GM18858 (cell line): Measurements from ENCODE around the gene CZIB.
"Not testable (repeated sequence)": the region's sequence is repeated elsewhere in the genome, so short reads cannot be mapped to it uniquely, and the experiment has no call there.

Source experiments
- ATAC-seq: cut with Tn5 transposase; IDR thresholded peaks from one replicate; pipeline ENCODE4 v1.9.1; 2021; ENCODE audit not compliant: unreplicated experiment

CZIB gene

GRCh38 chr1:53189061-53189460 is 31.4 kb downstream of the CZIB start:
- no peak for ATAC-seq

- ATAC-seq = no peak
Measured at GRCh38 chr1:53188099-53188498, 32.3 kb downstream of the CZIB start.

DNA sequence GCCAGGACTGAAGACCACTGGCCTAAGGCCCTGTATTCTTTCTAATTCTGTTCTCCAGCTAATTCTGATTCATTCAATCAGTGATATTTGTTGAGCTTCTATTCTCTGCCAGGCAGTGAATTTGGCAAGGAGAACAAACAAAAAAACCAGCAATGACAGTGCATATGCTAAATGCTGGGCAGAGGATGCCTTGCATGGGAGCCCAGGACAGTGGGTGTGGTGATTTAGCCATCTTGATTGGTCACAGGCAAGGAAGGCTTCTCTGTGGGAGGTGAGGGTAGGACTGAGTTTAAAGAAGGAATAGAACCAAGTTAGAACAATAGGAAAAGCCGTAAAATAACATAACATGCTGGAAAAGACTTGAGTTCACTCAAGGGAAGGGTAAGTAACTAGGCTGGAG is 33.0 kb downstream of the CZIB start:
- no peak for ATAC-seq

- ATAC-seq = no peak
Measured at GRCh38 chr1:53186533-53186932, 33.9 kb downstream of the CZIB start.

GRCh38 chr1:53185955-53186297 is 34.5 kb downstream of the CZIB start:
- ATAC-seq = not testable (repeated sequence)

DNA sequence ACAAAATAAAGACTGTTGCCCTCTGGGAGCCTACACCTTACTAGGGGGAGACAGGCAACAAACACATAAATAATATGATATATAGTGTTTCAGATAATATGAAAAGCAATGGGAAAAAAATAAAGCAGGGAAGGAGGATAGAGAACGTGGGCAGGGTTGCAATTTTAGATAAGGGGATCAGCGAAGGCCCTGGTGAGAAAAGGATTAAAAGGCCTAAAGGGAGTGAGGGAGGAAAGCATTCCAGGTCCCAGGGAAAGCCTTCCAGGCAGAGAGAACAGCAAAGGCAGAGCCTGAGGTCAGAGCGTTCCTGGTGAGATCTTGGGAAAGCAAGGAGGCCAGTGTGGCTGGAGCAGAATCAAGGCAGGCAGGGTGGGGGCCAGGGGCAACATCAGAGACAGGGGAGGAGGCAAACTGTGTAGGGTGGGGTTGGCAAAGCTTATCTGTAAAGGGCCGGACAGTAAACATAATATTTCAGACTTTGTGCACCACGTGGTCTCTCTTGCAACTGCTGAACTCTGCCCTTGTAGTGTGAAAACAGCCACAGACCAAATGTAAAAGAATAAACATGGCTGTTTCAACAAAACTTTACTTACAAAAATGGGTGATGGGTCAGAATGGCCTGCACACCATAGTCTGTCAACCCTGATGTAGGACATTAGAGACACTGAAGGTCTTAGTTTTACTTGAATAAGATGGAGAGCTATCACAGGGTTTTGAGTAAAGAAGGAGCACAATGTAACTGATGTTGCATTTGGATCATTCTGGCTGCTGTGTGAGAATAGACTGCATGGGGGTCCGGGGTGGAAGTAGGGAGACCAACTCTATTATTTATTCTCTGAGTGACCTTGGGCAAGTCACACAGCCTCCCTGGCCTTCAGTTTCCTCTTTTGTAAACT is 37.1 kb downstream of the CZIB start:
- ATAC-seq = no peak

DNA sequence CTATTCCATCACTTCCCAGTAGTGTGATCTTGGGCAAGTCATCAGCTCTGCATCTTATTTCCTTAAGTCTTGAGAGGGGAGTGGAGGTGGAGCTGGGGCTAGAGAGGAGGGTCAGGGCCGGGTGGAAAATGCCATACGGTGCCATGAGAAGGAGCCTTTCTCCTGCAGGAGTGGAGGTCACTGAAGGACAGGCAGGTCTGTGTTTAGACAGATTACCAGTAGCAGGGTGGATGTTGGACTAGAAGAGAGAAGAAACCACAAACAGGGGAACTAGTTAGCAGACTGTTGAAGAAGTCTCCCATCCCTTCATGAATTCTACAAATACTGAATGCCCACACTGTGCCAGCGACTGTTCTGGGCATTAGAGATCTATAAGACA is 37.7 kb downstream of the CZIB start:
- no peak for ATAC-seq

GRCh38 chr1:53182111-53182593 is 38.3 kb downstream of the CZIB start:
- ATAC-seq = no peak

- ATAC-seq = no peak
Measured at GRCh38 chr1:53180951-53181350, 39.5 kb downstream of the CZIB start.

- ATAC-seq = no peak
Measured at GRCh38 chr1:53180226-53180625, 40.2 kb downstream of the CZIB start.

GRCh38 chr1:53176452-53177208 is 43.8 kb downstream of the CZIB start:
- ATAC-seq = no peak

DNA sequence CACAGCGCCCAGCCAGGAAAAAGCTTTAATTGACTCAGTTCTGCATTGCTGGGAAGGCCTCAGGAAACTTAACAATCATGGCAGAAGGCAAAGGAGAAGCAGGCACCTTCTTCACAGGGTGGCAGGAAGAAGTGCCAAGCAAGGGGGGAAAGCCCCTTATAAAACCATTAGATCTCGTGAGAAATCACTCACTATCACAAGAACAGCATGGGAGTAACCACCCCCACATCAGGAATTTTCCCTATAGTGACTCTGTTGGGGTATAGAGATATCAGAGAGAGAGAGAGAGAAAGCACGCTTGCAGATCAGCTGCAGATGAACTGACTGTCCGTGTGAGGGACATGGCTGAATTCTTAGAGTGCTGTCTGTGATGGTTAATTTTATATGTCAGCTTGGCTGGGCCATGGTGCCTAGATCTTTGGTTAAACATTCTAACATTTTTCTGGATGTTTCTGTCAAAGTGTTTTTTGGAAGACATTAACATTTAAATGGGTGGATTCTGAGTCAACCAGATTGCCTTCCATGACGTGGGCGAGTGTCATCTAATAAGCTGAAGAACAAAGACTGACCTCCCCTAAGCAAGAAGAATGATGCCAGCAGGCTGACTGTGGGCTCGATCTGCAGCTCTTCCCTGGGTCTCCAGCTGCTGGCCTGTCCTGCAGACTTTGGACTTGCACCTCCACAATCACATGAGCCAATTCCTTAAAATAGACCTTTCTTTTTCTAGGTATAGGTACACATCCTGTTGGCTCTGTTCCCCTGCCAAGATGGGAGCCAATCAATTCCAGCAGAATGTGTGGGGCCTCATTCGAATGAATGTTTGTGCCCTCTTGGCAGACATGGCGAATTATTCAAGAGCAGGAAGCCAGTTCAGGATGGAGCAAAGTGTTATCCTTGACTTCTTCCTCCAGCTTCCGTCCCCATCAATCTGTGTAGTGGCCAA is 45.2 kb downstream of the CZIB start:
- no peak for ATAC-seq

- no peak for ATAC-seq
Measured at GRCh38 chr1:53172426-53173128, 47.9 kb downstream of the CZIB start.

DNA sequence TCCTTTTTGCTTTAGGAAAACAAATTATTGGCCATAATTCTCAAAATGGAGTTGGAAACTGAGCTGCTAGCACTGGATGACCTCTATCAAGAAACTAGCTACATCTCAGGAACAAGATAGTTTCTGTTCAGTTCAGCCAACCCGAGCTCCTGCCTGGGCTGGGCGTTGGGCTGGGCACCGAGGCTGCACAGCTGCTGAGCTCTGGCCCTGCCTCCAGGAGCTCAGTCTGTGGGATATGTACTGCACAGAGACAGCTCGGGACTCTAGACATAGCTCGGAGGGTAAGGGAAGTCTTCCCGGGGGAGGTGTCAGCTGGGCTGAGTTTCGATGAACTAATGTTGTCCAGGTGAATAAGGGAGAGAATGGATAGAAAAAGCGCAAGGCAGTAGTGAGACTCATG is 53.5 kb downstream of the CZIB start:
- ATAC-seq = no peak

DNA sequence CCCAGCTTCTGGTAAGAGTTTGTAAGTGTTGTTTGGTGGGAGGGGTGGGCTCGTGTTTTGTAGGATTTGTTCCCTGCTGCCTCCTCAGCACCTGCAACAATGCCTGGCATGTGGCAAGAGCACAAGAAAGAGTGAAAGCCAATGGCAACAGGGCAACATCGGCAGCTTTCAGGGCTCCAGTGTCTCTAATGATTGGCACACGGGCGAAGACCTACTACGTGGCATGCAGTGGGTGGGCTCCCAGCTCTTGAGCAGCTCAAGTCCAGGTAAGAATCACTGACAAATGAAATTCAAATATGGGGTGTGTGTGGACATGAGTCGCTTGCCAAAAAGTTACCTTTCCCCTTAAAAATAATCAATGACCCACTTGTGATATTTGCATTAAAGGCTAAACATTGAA is 54.1 kb downstream of the CZIB start:
- no peak for ATAC-seq

GRCh38 chr1:53165408-53165961 is 54.9 kb downstream of the CZIB start:
- no peak for ATAC-seq
